Measurements from ENCODE around the gene TMEM190.
"Not testable (repeated sequence)": the region's sequence is repeated elsewhere in the genome, so short reads cannot be mapped to it uniquely, and the experiment has no call there.

Gene TMEM190

GRCh38 chr19:55391702-55392615, 15.3 kb downstream of the TMEM190 start:
- no peak for DNase-seq

GRCh38 chr19:55392820-55393761, 16.5 kb downstream of the TMEM190 start:
- DNase-seq: no peak

GRCh38 chr19:55398200-55398925, 21.7 kb downstream of the TMEM190 start:
- DNase-seq: no peak

GRCh38 chr19:55400281-55401087, 23.9 kb downstream of the TMEM190 start:
- DNase-seq: no peak

- DNase-seq: not testable (repeated sequence)
These were observed 24.8 kb downstream of the TMEM190 start for GRCh38 chr19:55401390-55401789.

GRCh38 chr19:55402509-55402908, 25.9 kb downstream of the TMEM190 start:
- no peak for DNase-seq

- no peak for DNase-seq
These were observed 29.0 kb downstream of the TMEM190 start for GRCh38 chr19:55405638-55406037.

- no peak for DNase-seq
These were observed 29.6 kb downstream of the TMEM190 start for GRCh38 chr19:55406091-55406825.

- DNase-seq: no peak
These were observed 30.4 kb downstream of the TMEM190 start for GRCh38 chr19:55406826-55407549.

- DNase-seq: not testable (repeated sequence)
These were observed 30.8 kb downstream of the TMEM190 start, which contains the start of gene UBE2S for GRCh38 chr19:55407550-55407799. Gene UBE2S (minus strand): TSS chr19:55407788. CDS start chr19:55407589, 199 bp downstream.

- peak; percentile 97 for DNase-seq
These were observed 31.3 kb downstream of the TMEM190 start for GRCh38 chr19:55407800-55408532.

GRCh38 chr19:55408533-55408872, 31.9 kb downstream of the TMEM190 start:
- no peak for DNase-seq

GRCh38 chr19:55409179-55409578, 32.6 kb downstream of the TMEM190 start:
- DNase-seq: not testable (repeated sequence)

- DNase-seq: no peak
These were observed 33.5 kb downstream of the TMEM190 start for GRCh38 chr19:55410168-55410567.

GRCh38 chr19:55418185-55418584, 41.6 kb downstream of the TMEM190 start:
- no peak for DNase-seq

GRCh38 chr19:55419103-55419502, 42.5 kb downstream of the TMEM190 start:
- no peak for DNase-seq

GRCh38 chr19:55419624-55420236, 43.1 kb downstream of the TMEM190 start:
- no peak for DNase-seq

GRCh38 chr19:55421281-55421680, 44.7 kb downstream of the TMEM190 start:
- DNase-seq: peak; percentile 77

GRCh38 chr19:55423225-55424005, 46.8 kb downstream of the TMEM190 start:
- DNase-seq: no peak
